IPS-NIHi7 (cell line): ENCODE results near the gene NWD2.
"Not testable (repeated sequence)": the region's sequence is repeated elsewhere in the genome, so short reads cannot be mapped to it uniquely, and the experiment has no call there.

ENCODE experiments used
- DNase-seq: peaks from one replicate; pipeline ENCODE4 v3.0.0; 2012; ENCODE audit warnings: mixed read lengths; ENCODE audit errors: extremely low spot score

The NWD2 gene

GRCh38 chr4:37469286-37469685 is 224.7 kb downstream of the NWD2 start:
- DNase-seq: no peak

DNA sequence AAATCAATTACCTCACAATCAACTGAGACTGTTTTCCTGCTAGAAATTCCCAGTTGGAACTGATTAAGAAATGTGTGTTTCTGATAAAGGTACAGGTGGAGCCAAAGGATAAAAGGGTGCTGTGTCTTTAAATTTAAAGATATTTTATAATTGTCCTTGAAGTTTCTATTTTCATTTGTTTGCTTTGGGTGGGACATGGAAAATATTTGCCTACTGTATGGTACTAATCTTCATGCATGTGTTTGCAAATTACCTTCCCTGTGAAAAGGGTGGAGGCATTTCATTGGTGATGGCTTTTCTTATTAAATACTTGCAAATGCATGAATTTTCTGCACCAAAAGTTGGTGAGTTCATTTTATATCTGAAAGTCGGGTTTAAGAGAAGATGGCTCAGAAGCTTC is 225.7 kb downstream of the NWD2 start:
- DNase-seq: no peak

GRCh38 chr4:37471093-37471492 is 226.6 kb downstream of the NWD2 start:
- DNase-seq: no peak

DNA sequence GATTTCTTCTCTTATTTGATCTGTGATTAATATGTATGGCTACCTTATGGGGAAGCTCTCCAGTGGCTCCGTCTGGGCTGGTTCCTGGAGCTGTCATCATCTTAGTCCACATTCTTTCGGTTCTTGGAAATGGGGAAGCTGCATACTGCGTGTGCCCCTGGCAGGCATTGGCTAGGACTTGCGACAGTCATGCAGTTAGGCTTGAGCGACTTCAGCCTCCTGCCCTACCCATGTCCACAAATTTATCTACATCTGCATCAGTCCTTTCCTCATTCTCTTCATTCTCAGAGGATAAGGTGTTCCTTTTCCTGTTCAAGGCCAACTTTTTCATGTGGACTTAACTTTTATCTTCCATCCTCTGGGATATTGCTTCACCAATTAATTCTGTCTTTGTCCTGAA is 227.4 kb downstream of the NWD2 start:
- no peak for DNase-seq

DNA sequence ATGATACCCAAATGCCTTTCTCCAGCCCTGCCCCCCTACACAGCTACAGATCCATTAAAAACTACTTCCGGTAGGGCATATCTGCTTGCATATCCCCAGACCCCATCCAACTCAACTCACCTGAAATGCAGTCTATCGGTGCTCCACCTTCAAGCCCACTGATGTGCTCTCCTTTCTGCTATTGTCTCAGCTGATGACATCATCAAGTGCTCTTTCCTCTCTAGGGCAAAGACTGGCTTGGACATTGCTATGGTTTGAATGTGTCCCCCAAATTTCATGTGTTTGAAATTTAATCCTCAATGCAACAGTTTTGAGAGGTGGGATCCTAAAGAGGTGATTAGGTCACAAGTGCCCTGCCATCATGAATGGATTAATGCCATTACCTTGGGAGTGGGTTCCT is 229.3 kb downstream of the NWD2 start:
- DNase-seq: no peak

GRCh38 chr4:37475087-37475486 is 230.5 kb downstream of the NWD2 start:
- DNase-seq: no peak

DNA sequence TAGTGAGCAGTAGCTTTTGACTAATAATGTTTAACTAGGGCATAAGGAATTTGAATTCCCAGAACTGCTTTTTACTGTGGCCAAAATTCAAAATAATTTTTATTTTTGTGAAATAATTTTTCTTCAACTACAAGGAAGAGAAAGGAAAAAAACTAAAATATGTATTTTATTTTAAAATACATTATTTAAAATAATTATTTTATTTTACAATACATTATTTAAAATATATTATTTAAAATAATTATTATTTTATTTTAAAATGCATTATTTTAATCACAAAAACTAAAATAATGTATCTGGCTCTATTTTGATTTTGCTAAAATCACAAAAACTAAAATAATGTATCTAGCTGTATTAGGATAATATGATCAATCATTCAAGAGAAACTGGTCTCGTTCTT is 231.2 kb downstream of the NWD2 start:
- no peak for DNase-seq

DNA sequence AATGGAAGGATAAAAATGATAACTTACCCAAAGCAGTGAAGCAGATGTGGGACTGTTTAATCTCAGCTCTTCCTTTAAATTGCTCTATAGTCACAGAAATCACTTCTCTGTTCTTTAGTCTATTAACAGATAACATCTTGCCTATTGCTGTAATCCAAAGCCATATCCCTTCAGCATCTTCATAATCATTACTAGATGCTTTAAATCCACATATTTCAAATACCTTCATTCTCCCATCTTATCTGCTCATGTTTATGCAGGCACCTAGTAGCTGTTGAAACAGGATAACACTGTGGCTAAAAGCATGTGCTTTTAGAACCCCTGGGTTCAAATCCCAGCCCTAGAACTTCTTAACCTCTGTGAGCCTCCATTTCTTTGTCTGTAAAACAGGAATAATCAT is 231.7 kb downstream of the NWD2 start:
- DNase-seq: no peak

DNA sequence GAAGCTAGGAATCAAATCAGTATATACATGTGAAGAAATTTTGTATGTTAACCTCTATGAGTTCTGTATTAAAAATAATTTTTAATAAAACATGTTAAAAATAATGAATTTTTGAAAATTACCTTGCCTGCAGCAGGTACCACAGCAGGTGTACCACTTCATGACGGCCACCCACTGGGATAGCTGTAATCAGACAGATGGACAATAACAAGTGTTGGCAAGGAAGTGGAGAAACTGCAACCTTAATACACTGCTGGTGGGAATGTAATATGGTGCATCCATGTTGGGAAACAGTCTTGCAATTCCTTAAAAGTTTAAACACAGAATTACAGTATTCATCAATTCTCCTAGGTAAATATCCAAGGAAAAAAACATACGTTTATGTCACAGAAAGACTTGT is 232.1 kb downstream of the NWD2 start:
- no peak for DNase-seq

DNA sequence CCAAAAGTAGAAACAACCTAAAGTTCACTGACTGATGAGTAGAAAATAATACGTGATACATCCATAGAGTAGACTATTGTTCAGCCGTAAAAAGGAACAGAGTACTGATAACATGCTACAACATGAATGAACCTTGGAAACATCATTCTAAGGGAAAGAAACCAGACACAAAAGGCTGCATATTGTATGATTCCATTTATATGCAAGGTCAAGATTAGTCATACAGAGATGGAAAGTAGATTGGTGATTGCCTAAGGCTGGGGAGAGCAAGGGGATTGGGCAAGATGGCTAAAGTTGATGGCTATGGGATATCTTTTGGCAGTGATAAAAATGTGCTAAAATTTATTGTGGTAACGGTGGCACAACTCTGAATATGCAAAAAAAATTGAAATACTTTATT is 232.6 kb downstream of the NWD2 start:
- no peak for DNase-seq

DNA sequence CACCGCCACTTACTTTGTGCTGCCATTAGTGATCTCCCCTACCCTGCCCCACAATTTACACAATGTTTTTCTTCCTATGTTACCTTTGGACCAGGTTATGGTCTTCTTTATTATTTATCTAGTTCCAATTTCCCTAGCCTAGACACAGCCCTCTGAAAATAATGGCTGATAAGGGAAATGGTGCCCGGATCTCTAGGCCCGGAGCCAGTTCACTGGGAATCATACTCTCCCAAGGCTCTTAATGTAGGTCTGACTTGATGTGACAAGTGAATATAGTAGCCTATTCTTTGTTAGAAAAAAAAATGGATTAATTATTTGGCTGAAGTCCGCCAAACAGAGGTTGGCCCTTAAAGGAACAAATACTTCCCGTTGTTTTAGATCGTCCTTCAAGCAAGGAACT is 233.6 kb downstream of the NWD2 start:
- DNase-seq: no peak

- no peak for DNase-seq
Measured at GRCh38 chr4:37480509-37480908, 236.0 kb downstream of the NWD2 start.

- DNase-seq: no peak
Measured at GRCh38 chr4:37481547-37482122, 237.1 kb downstream of the NWD2 start.

GRCh38 chr4:37482236-37482913 is 237.8 kb downstream of the NWD2 start:
- DNase-seq: no peak

DNA sequence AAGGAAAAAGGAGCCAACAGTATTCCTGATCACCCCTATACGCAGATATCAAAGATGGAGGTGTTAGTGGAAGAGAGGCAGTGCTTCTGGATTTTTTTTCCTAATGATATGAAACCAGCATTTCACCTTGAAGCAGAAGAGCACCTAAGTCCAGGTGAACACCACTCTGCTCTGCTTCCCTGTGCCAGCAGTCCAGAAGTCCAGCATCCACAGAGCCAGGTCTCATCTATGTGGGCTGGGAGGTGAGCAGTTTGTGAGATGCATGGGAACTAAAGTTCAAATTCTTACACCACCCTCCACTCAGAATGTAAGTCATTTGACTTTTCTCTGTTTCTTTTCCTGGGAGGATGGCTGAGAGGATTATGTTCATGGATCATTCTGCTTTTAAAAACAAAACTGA is 239.1 kb downstream of the NWD2 start:
- no peak for DNase-seq

DNA sequence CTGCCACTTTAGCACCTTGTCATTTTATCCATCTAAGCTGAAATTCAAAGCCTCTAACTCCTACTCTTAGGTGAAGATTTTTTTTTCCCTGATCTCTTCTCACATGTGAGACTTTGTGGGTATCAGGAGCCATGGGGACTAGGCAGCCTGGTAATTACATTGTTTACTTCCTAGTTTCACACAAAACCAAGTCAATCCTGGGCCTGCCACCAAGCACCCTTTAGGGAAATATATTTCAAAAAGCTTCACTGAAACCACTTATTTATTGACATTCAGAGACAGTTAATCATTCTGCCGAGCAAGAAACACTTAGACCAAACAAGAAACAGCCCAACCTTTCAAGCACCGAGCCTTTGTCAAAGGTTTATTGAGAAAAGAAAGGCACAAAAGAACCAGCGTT is 241.6 kb downstream of the NWD2 start:
- no peak for DNase-seq

GRCh38 chr4:37487668-37488067 is 243.1 kb downstream of the NWD2 start:
- DNase-seq: no peak

GRCh38 chr4:37489697-37490096 is 245.2 kb downstream of the NWD2 start:
- no peak for DNase-seq

DNA sequence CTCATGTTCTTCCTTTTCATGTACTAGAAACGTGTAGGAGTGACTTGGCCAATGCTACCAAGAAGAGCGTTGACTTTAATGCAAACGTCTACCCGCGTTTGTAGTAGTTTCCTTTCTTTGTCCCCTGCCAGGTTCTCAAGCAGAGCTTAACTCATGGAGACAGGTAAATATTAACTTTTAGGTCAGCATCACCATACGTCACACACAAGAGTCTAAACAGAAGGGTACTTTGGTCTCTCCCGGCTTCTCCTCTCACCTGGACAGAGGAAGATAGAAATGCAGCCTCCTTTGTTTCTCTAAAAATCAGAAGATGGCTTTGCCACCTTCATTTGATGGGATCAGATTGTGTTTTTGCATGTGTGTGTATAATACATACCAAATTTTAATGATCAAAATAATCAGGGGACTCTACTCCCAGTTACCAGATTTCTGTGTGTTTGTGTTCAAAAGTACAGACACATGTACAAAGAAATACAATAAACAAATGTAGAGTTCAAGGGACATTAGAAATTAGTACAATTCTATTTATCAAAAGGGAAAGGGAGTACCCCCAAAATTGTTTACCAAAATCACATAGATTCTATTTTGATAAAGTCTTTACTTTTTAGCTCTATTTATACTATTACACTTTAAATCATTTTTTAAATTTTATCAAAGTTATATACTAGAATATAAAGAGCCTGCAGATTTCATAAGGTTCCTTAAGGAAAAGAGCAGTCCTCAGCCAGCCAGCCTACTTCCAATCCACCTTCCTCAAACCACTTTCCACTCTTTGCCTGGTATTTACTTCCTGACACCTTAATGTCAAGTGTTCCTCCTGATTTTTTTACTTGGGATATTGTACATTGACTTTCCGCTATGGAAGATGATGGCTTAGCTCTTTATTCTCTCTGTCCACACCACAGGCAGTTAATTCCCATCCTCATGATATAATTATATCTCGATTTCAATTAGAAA is 246.1 kb downstream of the NWD2 start:
- no peak for DNase-seq

DNA sequence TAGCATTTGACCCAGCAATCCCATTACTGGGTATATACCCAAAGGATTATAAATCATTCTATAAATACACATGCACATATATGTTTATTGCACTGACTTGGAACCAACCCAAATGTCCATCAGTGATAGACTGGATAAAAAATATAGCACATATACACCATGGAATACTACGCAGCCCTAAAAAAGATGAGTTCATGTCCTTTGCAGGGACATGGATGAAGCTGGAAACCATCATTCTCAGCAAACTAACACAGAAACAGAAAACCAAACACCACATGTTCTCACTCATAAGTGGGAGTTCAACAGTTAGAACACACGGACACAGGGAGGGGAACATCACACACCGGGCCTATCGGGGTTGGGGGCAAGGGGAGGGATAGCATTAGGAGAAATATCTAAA is 250.8 kb downstream of the NWD2 start:
- DNase-seq: not testable (repeated sequence)
